Measurements from ENCODE around the gene PTPRM. TPM values are rescaled to one million over a fixed set of nuclear protein-coding genes. Genes with fewer than 3 reads are reported as not detected.

PTPRM gene
- total RNA-seq, 1 donor from 2014 or later, result 63.2 TPM

- H3K4me3 ChIP-seq (ENCODE audit: low read depth, low read length), result no peak overlapping the region
- no peak for TF ChIP-seq CTCF (conservative IDR thresholded peaks at IDR 0.05; ENCODE audit: low read depth, low read length)
- no peak for DNase-seq (ENCODE audit: low read depth)
Measured at GRCh38 chr18:7597500-7597899, 30.4 kb downstream of the PTPRM start.

GRCh38 chr18:7598167-7599047, 31.3 kb downstream of the PTPRM start:
- no peak for TF ChIP-seq CTCF (conservative IDR thresholded peaks at IDR 0.05; ENCODE audit: low read depth, low read length)
- no peak for DNase-seq (ENCODE audit: low read depth)
- no peak overlapping the region for H3K4me3 ChIP-seq (ENCODE audit: low read depth, low read length)

- TF ChIP-seq CTCF (conservative IDR thresholded peaks at IDR 0.05; ENCODE audit: low read depth, low read length), result no peak
Measured at GRCh38 chr18:7600036-7600435, 32.9 kb downstream of the PTPRM start.

GRCh38 chr18:7600528-7601245, 33.6 kb downstream of the PTPRM start:
- DNase-seq (ENCODE audit: low read depth), result no peak
- no peak overlapping the region for H3K4me3 ChIP-seq (ENCODE audit: low read depth, low read length)

More at GRCh38 chr18:7600036-7600435, 32.9 kb downstream of the PTPRM start:
- no peak overlapping the region for H3K4me3 ChIP-seq (ENCODE audit: low read depth, low read length)
- no peak for DNase-seq (ENCODE audit: low read depth)

GRCh38 chr18:7601246-7601615, 34.1 kb downstream of the PTPRM start:
- peak; percentile 29 for TF ChIP-seq CTCF (conservative IDR thresholded peaks at IDR 0.05; ENCODE audit: low read depth, low read length)
- no peak overlapping the region for H3K4me3 ChIP-seq (ENCODE audit: low read depth, low read length)
- no peak for DNase-seq (ENCODE audit: low read depth)

More at GRCh38 chr18:7600528-7601245, 33.6 kb downstream of the PTPRM start:
- no peak for TF ChIP-seq CTCF (conservative IDR thresholded peaks at IDR 0.05; ENCODE audit: low read depth, low read length)

GRCh38 chr18:7601936-7602335, 34.8 kb downstream of the PTPRM start:
- H3K4me3 ChIP-seq (ENCODE audit: low read depth, low read length), result no peak overlapping the region
- DNase-seq (ENCODE audit: low read depth), result no peak
- no peak for TF ChIP-seq CTCF (conservative IDR thresholded peaks at IDR 0.05; ENCODE audit: low read depth, low read length)
